Ovary (tissue), 9 donors: ENCODE data around the gene DHRS12. TPM values are rescaled to one million over a fixed set of nuclear protein-coding genes. Genes with fewer than 3 reads are reported as not detected.

Experiments
- DNase-seq, 5 donors: peaks; one replicate each; pipeline ENCODE4 v3.0.0-alpha.2; 2019 to 2020
- H3K27ac ChIP-seq, 2 donors: fragments of 200-600 bp; one replicate each; pipeline versions ENCODE4 v1.5.1 to v1.8.0; 2019 to 2022
- H3K27me3 ChIP-seq: fragments of 200-600 bp; one replicate; pipeline ENCODE4 v1.8.0; 2022
- H3K36me3 ChIP-seq: fragments of 200-600 bp; sonication (generic); one replicate; pipeline ENCODE4 v1.5.1; 2019
- H3K4me1 ChIP-seq: one replicate; pipeline ENCODE4 v1.8.1; 2013; ENCODE audit warnings: mild to moderate bottlenecking, moderate library complexity; ENCODE audit not compliant: insufficient read depth
- H3K4me3 ChIP-seq: fragments of 200-600 bp; sonication (generic); one replicate; pipeline ENCODE4 v1.5.1; 2017
- H3K9me3 ChIP-seq, 2 donors: fragments of 200-600 bp in 1 of 2; sonication (generic) in 1 of 2; one replicate each; pipeline versions ENCODE4 v1.5.1 to v1.8.1; 2013 to 2019; ENCODE audit warnings: mild to moderate bottlenecking in 1 of 2, moderate library complexity in 1 of 2
- CTCF ChIP-seq, 3 donors: fragments of 450-650 bp in 2 of 3; fragments of 200-600 bp in 1 of 3; IDR thresholded peaks; one replicate each; pipeline versions ENCODE4 v1.5.1 to v1.8.0; 2016 to 2022; ENCODE audit warnings: antibody characterized with exemption in 3 of 3, mild to moderate bottlenecking in 1 of 3
- EP300 ChIP-seq: sonication (generic); formaldehyde crosslinking; IDR thresholded peaks from one replicate; pipeline ENCODE4 v1.6.1; 2017; ENCODE audit warnings: antibody characterized with exemption
- POLR2A ChIP-seq: fragments of 450-650 bp; IDR thresholded peaks from one replicate; pipeline ENCODE4 v1.6.1; 2017; ENCODE audit warnings: antibody characterized with exemption, mild to moderate bottlenecking, moderate library complexity
- WGBS, 3 donors: extraction: QIAGEN DNeasy Blood & Tissue Kit in 1 of 3; methylation state at CpG; one replicate each; pipeline versions ENCODE4 v1.1.5 to v1.1.7; 2013 to 2017; 5-methylcytosine and 5-hydroxymethylcytosine counted together
- intact Hi-C, 4 donors: fragments of 100-400 bp; cut with DNase I; formaldehyde crosslinking; loops; one replicate each; pipeline versions ENCODE4 v1.11.0 to v1.15.1; 2022 to 2023
- polyA plus RNA-seq, 2 donors: library from polyadenylated mRNA; stranded (reverse); fragments of 200-250 nt in 1 of 2; fragments of 350-450 nt in 1 of 2; fragmentation: Illumina TruSeq in 1 of 2; extraction: RNeasy Lipid Tissue Mini Kit (QIAGEN cat#74804) in 1 of 2; gene quantifications; one replicate each; pipeline ENCODE4 v1.2.3, GENCODE V29; 2013 to 2014
- total RNA-seq, 7 donors: library from RNA; depleted of rRNA in 2 of 7; stranded (reverse); fragments of >200 nt in 2 of 7; fragmentation: NEBNext Ultra II Directional in 3 of 7; extraction: Animal tissue kit (Norgen Biotek cat#: 25700) in 3 of 7; gene quantifications; one replicate each; pipeline versions ENCODE4 v1.1.0 to v1.2.4, GENCODE V29; 2016 to 2023
- donor health status: DM: no; HTN: no; CAD: no; lungs with moderate emphysema.
- donor health status: DM: no; HTN: no; CAD: no.
- donor health status: Bipolar disorder and iron deficiency.
- donor health status: DM: yes; HTN: yes; CAD: no.
- donor health status: DM: no; HTN: no; CAD: no.
- donor health status: DM: yes; HTN: yes; CAD: no.

The DHRS12 gene
- total and polyA plus RNA-seq, 9 donors, result 9.7 to 29.1 (median 18.3) TPM

- Histone ChIP-seq H3K9me3 (no peaks in the 10 kb centered on the region), H3K4me1 (peaks cover 2% of the 10 kb centered on the region), H3K4me3 (no peak overlapping the region), H3K36me3 (no peaks in the 10 kb centered on the region), H3K27me3 (no peaks in the 10 kb centered on the region), H3K27ac (no peak overlapping the region)
- TF ChIP-seq POLR2A (no peak), CTCF (IDR thresholded peaks at IDR 0.05) (no peak), EP300 (no peak)
- 85 to 89% (median 86%) methylated on average over 1 of the region's 1 CpG for WGBS, 3 donors
- intact Hi-C loops, result no loop called here
- no peak for DNase-seq
Observed at GRCh38 chr13:51846756-51847155, 42.8 kb upstream of the DHRS12 start.

GRCh38 chr13:51845574-51846318 lies 41.8 kb upstream of the DHRS12 start:
- WGBS, 3 donors, result 60 to 87% (median 71%) methylated on average over 4 to 5 of the region's 5 CpGs
- peaks cover 2% of the 10 kb centered on the region for H3K4me1 ChIP-seq
- H3K36me3 ChIP-seq, result no peaks in the 10 kb centered on the region
- no peaks in the 10 kb centered on the region for H3K9me3 ChIP-seq
- TF ChIP-seq CTCF (IDR thresholded peaks at IDR 0.05) (no peak), EP300 (no peak), POLR2A (no peak)
- intact Hi-C loops, result no loop called here
- H3K4me3 ChIP-seq, result no peak overlapping the region
- H3K27me3 ChIP-seq, result no peaks in the 10 kb centered on the region
- no peak for DNase-seq
- H3K27ac ChIP-seq, result no peak overlapping the region

GRCh38 chr13:51844862-51845573 lies 41.1 kb upstream of the DHRS12 start, which contains the start of gene TMEM272:
TMEM272 (minus strand) TSS chr13:51845177; CDS start chr13:51838530, 6,647 bp downstream.
- Histone ChIP-seq H3K9me3 (no peaks in the 10 kb centered on the region), H3K4me3 (peak within 1 kb of the TSS; percentile 19), H3K36me3 (no peaks in the 10 kb centered on the region), H3K27ac (no peak within 1 kb of the TSS), H3K27me3 (no peaks in the 10 kb centered on the region), H3K4me1 (peaks cover 2% of the 10 kb centered on the region)
- 24 to 30% (median 28%) methylated on average over 20 of the region's 20 CpGs for WGBS, 3 donors
- TF ChIP-seq EP300 (no peak), CTCF (IDR thresholded peaks at IDR 0.05) (peak; percentile 47 to 68 (median 48))
- intact Hi-C loops, result no loop called here
- peak; percentile 33 to 78 (median 56) for DNase-seq

- H3K27ac ChIP-seq, result no peak overlapping the region
- H3K9me3 ChIP-seq, result no peaks in the 10 kb centered on the region
- WGBS, 3 donors, result 61 to 84% (median 82%) methylated on average over 3 of the region's 3 CpGs
- H3K4me1 ChIP-seq, result no peaks in the 10 kb centered on the region
- H3K27me3 ChIP-seq, result no peaks in the 10 kb centered on the region
- TF ChIP-seq EP300 (no peak), POLR2A (no peak), CTCF (IDR thresholded peaks at IDR 0.05) (no peak)
- no peak for DNase-seq
- intact Hi-C loops, result no loop called here
- H3K36me3 ChIP-seq, result no peaks in the 10 kb centered on the region
- H3K4me3 ChIP-seq, result no peak overlapping the region
Observed at GRCh38 chr13:51843529-51843928, 39.6 kb upstream of the DHRS12 start.
